Hepatocyte (in vitro differentiated cells): ENCODE data around the gene KDM4B. TPM values are rescaled to one million over a fixed set of nuclear protein-coding genes. Genes with fewer than 3 reads are reported as not detected.

Experiments
- DNase-seq: peaks from one replicate; pipeline ENCODE4 v3.0.0-alpha.2; 2016; ENCODE audit warnings: low spot score
- H2AFZ ChIP-seq: fragments of 200-600 bp; sonication (generic); 2 replicates; pipeline ENCODE4 v1.6.0; 2016; ENCODE audit warnings: antibody characterized with exemption, mild to moderate bottlenecking
- H3K27ac ChIP-seq: fragments of 200-600 bp; sonication (generic); 2 replicates; pipeline ENCODE4 v1.5.1; 2016; ENCODE audit warnings: mild to moderate bottlenecking
- H3K27me3 ChIP-seq: fragments of 200-600 bp; sonication (generic); 2 replicates; pipeline ENCODE4 v1.6.1; 2016
- H3K36me3 ChIP-seq: fragments of 200-600 bp; sonication (generic); replicated peaks from 2 replicates; pipeline ENCODE4 v1.5.1; 2016; ENCODE audit warnings: low read depth; ENCODE audit not compliant: insufficient read depth
- H3K4me1 ChIP-seq: fragments of 200-600 bp; sonication (generic); 2 replicates; pipeline ENCODE4 v1.5.1; 2016; ENCODE audit warnings: mild to moderate bottlenecking, moderate library complexity; ENCODE audit not compliant: insufficient read depth
- H3K4me2 ChIP-seq: fragments of 200-600 bp; sonication (generic); 2 replicates; pipeline ENCODE4 v1.6.0; 2016
- H3K4me3 ChIP-seq: fragments of 200-600 bp; sonication (generic); 2 replicates; pipeline ENCODE4 v1.5.1; 2016; ENCODE audit warnings: mild to moderate bottlenecking
- H3K79me2 ChIP-seq: fragments of 200-600 bp; sonication (generic); 2 replicates; pipeline ENCODE4 v1.6.0; 2017; ENCODE audit warnings: mild to moderate bottlenecking
- H3K9me2 ChIP-seq: fragments of 200-600 bp; sonication (generic); replicated peaks from 2 replicates; pipeline ENCODE4 v1.6.0; 2017; ENCODE audit warnings: mild to moderate bottlenecking; ENCODE audit not compliant: insufficient read depth
- H3K9me3 ChIP-seq: fragments of 200-600 bp; sonication (generic); 2 replicates; pipeline ENCODE4 v1.5.1; 2016; ENCODE audit warnings: low read depth, mild to moderate bottlenecking
- H4K20me1 ChIP-seq: fragments of 200-600 bp; sonication (generic); 2 replicates; pipeline ENCODE4 v1.6.0; 2016; ENCODE audit warnings: mild to moderate bottlenecking; ENCODE audit not compliant: insufficient read depth, poor library complexity, severe bottlenecking
- EZH2 ChIP-seq: fragments of 200-600 bp; sonication (generic); IDR thresholded peaks from 2 replicates; pipeline ENCODE4 v1.6.1; 2016; ENCODE audit warnings: antibody characterized with exemption, mild to moderate bottlenecking, borderline replicate concordance
- EZH2phosphoT487 ChIP-seq: fragments of 200-600 bp; sonication (generic); IDR thresholded peaks from one replicate; pipeline ENCODE4 v1.6.1; 2018; ENCODE audit warnings: antibody characterized with exemption, mild to moderate bottlenecking, low read depth, moderate library complexity; ENCODE audit not compliant: unreplicated experiment, severe bottlenecking
- WGBS: methylation state at CpG from one replicate; pipeline ENCODE4 v1.1.6; 2016; ENCODE audit warnings: low lambda C conversion rate; ENCODE audit errors: missing lambda C conversion rate; 5-methylcytosine and 5-hydroxymethylcytosine counted together
- polyA plus RNA-seq: library from polyadenylated mRNA; unstranded; fragments of >200 nt; fragmentation: Nextera tagmentation; extraction: Ambion mirVana; gene quantifications from 2 replicates; pipeline ENCODE4 v1.2.1, GENCODE V29; 2016
- total RNA-seq: library from RNA; depleted of rRNA; stranded (reverse); fragments of >200 nt; gene quantifications from 2 replicates; pipeline ENCODE4 v1.2.3, GENCODE V29; 2014
- TF ChIP-seq, protein P1 (sequence below): fragments of 200-600 bp; sonication (generic); IDR thresholded peaks from 2 replicates; pipeline ENCODE4 v1.5.1; 2016; ENCODE audit warnings: antibody characterized with exemption, mild to moderate bottlenecking; ENCODE audit not compliant: poor library complexity

Gene KDM4B
- total and polyA plus RNA-seq, 2 experiments from 2014 or later: 22.2 to 29.6 TPM

DNA sequence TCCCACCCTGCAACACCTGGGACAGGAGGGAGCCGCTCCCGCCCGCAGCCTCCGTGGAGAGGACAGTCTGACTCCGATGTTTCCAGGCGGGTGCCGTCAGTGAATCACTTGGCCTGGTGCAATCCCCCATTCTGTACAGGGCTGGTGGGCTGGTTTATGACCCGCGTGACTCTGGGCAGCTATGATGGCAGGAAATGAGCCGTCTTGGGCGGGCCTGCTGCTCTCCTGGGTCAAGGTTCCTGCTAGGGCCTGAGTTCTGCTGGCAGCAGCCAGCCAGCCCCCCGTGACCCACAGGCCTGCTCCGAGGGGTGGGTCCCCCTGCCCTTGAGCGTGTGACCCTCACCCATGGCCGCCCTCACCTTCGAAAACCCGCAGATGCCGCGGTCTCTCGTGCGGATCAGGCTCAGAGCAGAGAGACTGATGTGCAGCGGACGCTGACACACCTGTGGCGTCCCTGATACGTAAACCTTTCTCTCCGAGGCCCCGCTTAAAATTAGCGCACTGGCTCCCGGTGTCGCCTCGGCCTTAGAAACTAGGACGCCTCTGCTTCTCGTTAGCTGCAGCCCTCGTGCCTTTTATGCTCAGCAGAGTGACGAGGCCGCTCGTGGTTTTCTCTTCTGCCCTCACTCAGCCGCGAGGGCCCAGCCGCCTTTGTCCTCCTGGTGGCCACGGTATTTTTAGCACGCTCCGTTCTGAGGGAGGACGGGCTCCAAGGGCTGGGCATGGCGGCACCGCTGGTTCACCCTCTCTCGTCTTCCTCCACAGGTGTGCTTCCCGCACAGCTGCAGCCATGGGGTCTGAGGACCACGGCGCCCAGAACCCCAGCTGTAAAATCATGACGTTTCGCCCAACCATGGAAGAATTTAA is 63.4 kb downstream of the KDM4B start:
- WGBS: 97% methylated on average over 52 of the region's 52 CpGs
- Histone ChIP-seq H3K4me1 (peaks cover 13% of the 10 kb centered on the region), H3K36me3 (no peaks in the 10 kb centered on the region), H2AFZ (no peak overlapping the region), H3K27me3 (no peaks in the 10 kb centered on the region), H4K20me1 (peaks cover 58% of the 10 kb centered on the region), H3K79me2 (peaks cover 54% of the 10 kb centered on the region), H3K27ac (no peak overlapping the region), H3K9me3 (no peaks in the 10 kb centered on the region), H3K4me3 (no peak overlapping the region), H3K4me2 (no peak overlapping the region), H3K9me2 (no peaks in the 10 kb centered on the region)
- TF ChIP-seq, protein P1, sequence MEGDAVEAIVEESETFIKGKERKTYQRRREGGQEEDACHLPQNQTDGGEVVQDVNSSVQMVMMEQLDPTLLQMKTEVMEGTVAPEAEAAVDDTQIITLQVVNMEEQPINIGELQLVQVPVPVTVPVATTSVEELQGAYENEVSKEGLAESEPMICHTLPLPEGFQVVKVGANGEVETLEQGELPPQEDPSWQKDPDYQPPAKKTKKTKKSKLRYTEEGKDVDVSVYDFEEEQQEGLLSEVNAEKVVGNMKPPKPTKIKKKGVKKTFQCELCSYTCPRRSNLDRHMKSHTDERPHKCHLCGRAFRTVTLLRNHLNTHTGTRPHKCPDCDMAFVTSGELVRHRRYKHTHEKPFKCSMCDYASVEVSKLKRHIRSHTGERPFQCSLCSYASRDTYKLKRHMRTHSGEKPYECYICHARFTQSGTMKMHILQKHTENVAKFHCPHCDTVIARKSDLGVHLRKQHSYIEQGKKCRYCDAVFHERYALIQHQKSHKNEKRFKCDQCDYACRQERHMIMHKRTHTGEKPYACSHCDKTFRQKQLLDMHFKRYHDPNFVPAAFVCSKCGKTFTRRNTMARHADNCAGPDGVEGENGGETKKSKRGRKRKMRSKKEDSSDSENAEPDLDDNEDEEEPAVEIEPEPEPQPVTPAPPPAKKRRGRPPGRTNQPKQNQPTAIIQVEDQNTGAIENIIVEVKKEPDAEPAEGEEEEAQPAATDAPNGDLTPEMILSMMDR: no peak
- TF ChIP-seq EZH2 (no peak), EZH2phosphoT487 (no peak)
- no peak for DNase-seq

DNA sequence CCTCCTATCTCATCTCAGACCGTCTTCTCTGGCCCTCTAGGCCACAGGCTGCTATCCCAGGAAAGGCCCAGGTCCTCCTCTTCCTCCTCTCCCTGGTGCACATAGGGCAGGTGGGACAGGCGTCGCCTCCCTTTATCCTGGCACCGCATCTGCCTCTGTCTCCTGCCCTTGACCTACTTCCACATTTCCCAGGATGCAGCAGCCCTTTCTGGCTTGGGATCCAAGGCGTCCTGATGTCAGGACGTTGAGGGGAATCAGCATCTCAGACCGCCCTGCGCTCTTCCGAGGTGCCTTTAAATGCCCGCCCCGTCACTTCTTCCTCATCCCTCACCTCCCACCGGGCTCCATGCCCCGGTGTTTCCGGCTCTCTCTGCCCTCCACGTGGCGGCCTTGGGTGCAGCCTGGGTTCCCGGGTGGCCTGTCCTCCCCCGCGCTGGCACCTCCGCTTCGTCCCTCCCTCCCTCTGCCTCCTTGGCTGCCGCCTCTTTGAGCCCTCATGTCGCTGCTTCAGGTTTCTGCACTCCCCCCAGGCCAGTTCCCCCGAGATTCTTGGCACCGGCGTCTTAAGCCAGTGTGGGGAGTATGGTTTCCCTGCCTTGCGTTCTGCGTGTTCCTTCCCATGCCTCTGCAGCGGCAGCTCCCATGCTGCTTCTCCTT is 66.3 kb downstream of the KDM4B start:
- Histone ChIP-seq H3K9me3 (no peaks in the 10 kb centered on the region), H3K27me3 (no peaks in the 10 kb centered on the region), H3K36me3 (no peaks in the 10 kb centered on the region), H3K27ac (no peak overlapping the region), H3K4me3 (no peak overlapping the region), H3K4me1 (peaks cover 17% of the 10 kb centered on the region), H2AFZ (no peak overlapping the region), H3K9me2 (no peaks in the 10 kb centered on the region), H4K20me1 (peaks cover 50% of the 10 kb centered on the region), H3K79me2 (peaks cover 31% of the 10 kb centered on the region), H3K4me2 (no peak overlapping the region)
- no peak for DNase-seq
- TF ChIP-seq EZH2 (no peak), EZH2phosphoT487 (no peak)
- TF ChIP-seq, protein P1: no peak
- WGBS: 93% methylated on average over 27 of the region's 29 CpGs

GRCh38 chr19:5035793-5036697 is 67.1 kb downstream of the KDM4B start:
- Histone ChIP-seq H3K36me3 (no peaks in the 10 kb centered on the region), H3K79me2 (peaks cover 24% of the 10 kb centered on the region), H3K4me1 (peaks cover 17% of the 10 kb centered on the region), H3K9me2 (no peaks in the 10 kb centered on the region), H3K27me3 (no peaks in the 10 kb centered on the region), H3K4me2 (no peak overlapping the region), H3K4me3 (no peak overlapping the region), H3K27ac (no peak overlapping the region), H2AFZ (no peak overlapping the region), H3K9me3 (no peaks in the 10 kb centered on the region), H4K20me1 (peaks cover 43% of the 10 kb centered on the region)
- DNase-seq: no peak
- 88% methylated on average over 26 of the region's 36 CpGs for WGBS
- TF ChIP-seq, protein P1: no peak
- TF ChIP-seq EZH2phosphoT487 (no peak), EZH2 (no peak)
